Heart right ventricle (tissue), 16 donors: ENCODE measurements around the gene PACS2. TPM values are rescaled to one million over a fixed set of nuclear protein-coding genes. Genes with fewer than 3 reads are reported as not detected.

Source experiments
- ATAC-seq, 8 donors: fragments of 200-7000 bp; cut with Tn5 transposase; one replicate each; pipeline ENCODE4 v1.9.1; 2020; ENCODE audit warnings: mild to moderate bottlenecking in 8 of 8, moderate library complexity in 8 of 8, moderate number of reproducible peaks in 1 of 8
- DNase-seq, 2 donors: peaks; one replicate each; pipeline ENCODE4 v3.0.0-alpha.2; 2020
- H3K27ac ChIP-seq, 10 donors: fragments of 200-600 bp; sonication (generic) in 2 of 10; one replicate each; pipeline versions ENCODE4 v1.5.0 to v1.8.0; 2020 to 2022; ENCODE audit warnings: mild to moderate bottlenecking in 3 of 10
- H3K27me3 ChIP-seq, 7 donors: fragments of 200-600 bp; one replicate each; pipeline ENCODE4 v1.8.0; 2021 to 2022; ENCODE audit warnings: mild to moderate bottlenecking in 2 of 7
- H3K36me3 ChIP-seq, 9 donors: fragments of 200-600 bp; sonication (generic) in 1 of 9; one replicate each; pipeline versions ENCODE4 v1.5.0 to v1.8.0; 2020 to 2022; ENCODE audit warnings: mild to moderate bottlenecking in 2 of 9
- H3K4me1 ChIP-seq, 9 donors: fragments of 200-600 bp; sonication (generic) in 1 of 9; one replicate each; pipeline versions ENCODE4 v1.5.0 to v1.8.0; 2020 to 2022; ENCODE audit warnings: mild to moderate bottlenecking in 4 of 9
- H3K4me3 ChIP-seq, 10 donors: fragments of 200-600 bp; sonication (generic) in 2 of 10; one replicate each; pipeline versions ENCODE4 v1.5.0 to v1.8.0; 2020 to 2022; ENCODE audit warnings: mild to moderate bottlenecking in 7 of 10, moderate library complexity in 2 of 10
- H3K9me3 ChIP-seq, 11 donors: fragments of 200-600 bp in 10 of 11; sonication (generic) in 2 of 11; one replicate each; pipeline versions ENCODE4 v1.5.0 to v1.8.0; 2013 to 2022; ENCODE audit warnings: mild to moderate bottlenecking in 2 of 11, control low read depth in 1 of 11, moderate library complexity in 1 of 11
- WGBS, 2 donors: extraction: QIAGEN DNeasy Blood & Tissue Kit; methylation state at CpG; one replicate each; pipeline ENCODE4 v1.1.7; 2013; ENCODE audit warnings: inconsistent platforms in 1 of 2; 5-methylcytosine and 5-hydroxymethylcytosine counted together
- intact Hi-C, 10 donors: fragments of 100-400 bp; cut with DNase I; formaldehyde crosslinking; loops; one replicate each; pipeline versions ENCODE4 v1.11.1 to v1.14.2; 2022
- polyA plus RNA-seq, 2 donors: library from polyadenylated mRNA; stranded (reverse); fragments of 200-250 nt; gene quantifications; one replicate each; pipeline ENCODE4 v1.2.3, GENCODE V29; 2013
- total RNA-seq, 10 donors: library from RNA; stranded (reverse); fragmentation: NEBNext Ultra II Directional in 3 of 10; extraction: Animal tissue kit (Norgen Biotek cat#: 25700) in 3 of 10; gene quantifications; one replicate each; pipeline versions ENCODE4 v1.2.1 to v1.2.4, GENCODE V29; 2021 to 2023
- TF ChIP-seq, protein P1 (sequence below), 9 donors: fragments of 200-600 bp; sonication (generic) in 2 of 9; IDR thresholded peaks; one replicate each; pipeline versions ENCODE4 v1.5.0 to v1.8.0; 2021 to 2022; ENCODE audit warnings: antibody characterized with exemption in 9 of 9, mild to moderate bottlenecking in 5 of 9, moderate library complexity in 1 of 9
- donor health status: Arrhythmogenic right ventricular cardiomyopathy.
- donor health status: ischemic (EF 13 %, LVEDD 7.1; RV severe dilation, severe dysfunction).
- donor health status: healthy with polysubstance abuse.
- donor health status: DM: no; HTN: yes; CAD: no.
- donor health status: DM: no; HTN: no; CAD: no.
- donor health status: ischemic (EF 25% LVEDD 6.9; RV normal size, moderate dysfunction).
- donor health status: ischemic (EF 25% LVEDD 5.7; RV mildly dilated, moderate dysfunction).
- donor health status: healthy.
- donor health status: DM: yes; HTN: yes; CAD: no.
- donor health status: Ischemic cardiomyopathy.
- donor health status: ischemic (EF 35%, LVEDD 5.7; RV mildly dilated, moderate dysfunction).
- donor health status: nonischemic (EF 11% LVEDD 7.7; RV severe dilation, severe dysfunction).
- donor health status: DM: yes; HTN: yes; CAD: no.
- donor health status: PGD.
- donor health status: ischemic (EF 29% LVEDD 5.4; RV normal size, mild dysfunction).
- donor health status: nonischemic (EF 23%, LVEDD 6.1; RV moderate dilation, normal function).

Gene PACS2
- total and polyA plus RNA-seq, 12 donors = 41.8 to 123 (median 54.6) TPM

DNA sequence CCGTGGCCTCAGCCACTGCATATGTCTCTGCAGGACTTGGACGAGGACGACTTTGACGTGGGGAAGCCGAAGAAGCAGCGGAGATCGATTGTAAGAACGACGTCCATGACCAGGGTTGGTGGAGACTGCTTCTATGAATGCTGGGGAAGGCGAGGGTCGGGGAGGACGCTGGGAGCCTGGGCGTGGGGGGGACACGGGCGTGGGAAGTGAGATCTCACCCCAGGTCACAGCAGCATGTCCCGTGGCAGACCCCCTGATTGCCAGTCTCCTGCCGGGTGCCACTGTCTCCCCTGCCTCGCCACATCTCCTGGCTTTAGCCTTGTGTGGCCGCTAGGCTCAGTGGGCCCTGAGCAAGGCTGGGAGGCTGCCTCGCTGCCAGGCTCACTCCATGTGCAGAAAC lies 53.9 kb downstream of the PACS2 start:
- peaks cover 0 to 12% (median 0%) of the 10 kb centered on the region in 9 donors for H3K4me1 ChIP-seq
- H3K9me3 ChIP-seq = no peaks in the 10 kb centered on the region
- DNase-seq (no peak), ATAC-seq (no peak)
- WGBS, 2 donors = 95 to 96% methylated on average over 20 of the region's 20 CpGs
- no peaks in the 10 kb centered on the region for H3K27me3 ChIP-seq
- H3K27ac ChIP-seq = no peak overlapping the region
- no peak overlapping the region for H3K4me3 ChIP-seq
- H3K36me3 ChIP-seq = peaks cover 0 to 50% (median 4%) of the 10 kb centered on the region in 9 donors
- TF ChIP-seq, protein P1, sequence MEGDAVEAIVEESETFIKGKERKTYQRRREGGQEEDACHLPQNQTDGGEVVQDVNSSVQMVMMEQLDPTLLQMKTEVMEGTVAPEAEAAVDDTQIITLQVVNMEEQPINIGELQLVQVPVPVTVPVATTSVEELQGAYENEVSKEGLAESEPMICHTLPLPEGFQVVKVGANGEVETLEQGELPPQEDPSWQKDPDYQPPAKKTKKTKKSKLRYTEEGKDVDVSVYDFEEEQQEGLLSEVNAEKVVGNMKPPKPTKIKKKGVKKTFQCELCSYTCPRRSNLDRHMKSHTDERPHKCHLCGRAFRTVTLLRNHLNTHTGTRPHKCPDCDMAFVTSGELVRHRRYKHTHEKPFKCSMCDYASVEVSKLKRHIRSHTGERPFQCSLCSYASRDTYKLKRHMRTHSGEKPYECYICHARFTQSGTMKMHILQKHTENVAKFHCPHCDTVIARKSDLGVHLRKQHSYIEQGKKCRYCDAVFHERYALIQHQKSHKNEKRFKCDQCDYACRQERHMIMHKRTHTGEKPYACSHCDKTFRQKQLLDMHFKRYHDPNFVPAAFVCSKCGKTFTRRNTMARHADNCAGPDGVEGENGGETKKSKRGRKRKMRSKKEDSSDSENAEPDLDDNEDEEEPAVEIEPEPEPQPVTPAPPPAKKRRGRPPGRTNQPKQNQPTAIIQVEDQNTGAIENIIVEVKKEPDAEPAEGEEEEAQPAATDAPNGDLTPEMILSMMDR (IDR thresholded peaks at IDR 0.05) = no peak
- intact Hi-C loops = loop anchor here in 1 of 10 donors (5.0 kb wide), 1 partner anchor 159 kb away; the partner anchor contains the start of gene TMEM121

DNA sequence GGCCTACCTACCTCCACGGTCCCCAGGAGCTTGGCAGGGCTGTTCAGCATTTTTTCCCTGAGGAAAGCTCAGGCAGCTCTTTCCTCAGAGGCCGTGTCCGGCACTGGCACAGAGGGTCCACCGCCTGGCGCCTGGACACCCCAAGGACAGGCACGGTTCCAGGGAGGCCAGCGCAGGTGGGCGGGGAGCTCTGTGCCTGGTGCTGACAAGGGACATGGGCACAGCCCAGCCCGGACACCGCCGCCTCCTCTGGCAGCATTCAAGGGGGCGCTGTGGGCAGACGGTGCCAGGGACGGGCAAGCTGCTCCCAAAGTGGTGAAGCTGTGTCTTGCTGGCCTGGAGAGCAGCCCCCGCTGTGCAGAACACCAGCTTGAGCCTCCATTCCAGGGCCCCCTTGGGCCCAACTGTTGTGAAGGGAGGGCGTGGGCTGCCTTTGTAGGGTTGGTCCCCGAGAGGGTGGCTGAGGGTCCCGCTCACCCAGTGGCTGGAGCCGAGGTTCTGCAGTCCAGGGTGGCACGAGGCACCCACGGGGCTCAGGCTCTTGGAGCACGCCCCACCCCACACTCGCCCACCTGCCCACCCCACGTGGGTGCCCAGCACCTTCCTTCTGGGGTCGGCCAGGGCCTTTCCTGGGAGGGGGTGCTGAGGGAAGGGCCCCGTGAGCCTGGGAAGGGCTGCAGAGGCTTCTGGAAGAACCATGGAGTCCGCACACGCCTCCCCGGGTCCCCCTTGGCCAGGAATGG lies 54.5 kb downstream of the PACS2 start:
- intact Hi-C loops = loop anchor here in 1 of 10 donors (5.0 kb wide), 1 partner anchor 158 kb away; the partner anchor contains the start of gene TMEM121
- H3K4me1 ChIP-seq = peaks cover 0 to 12% (median 0%) of the 10 kb centered on the region in 9 donors
- H3K36me3 ChIP-seq = peaks cover 0 to 50% (median 4%) of the 10 kb centered on the region in 9 donors
- H3K4me3 ChIP-seq = no peak overlapping the region
- ATAC-seq (peak in 1 of 8 donors; percentile 23), DNase-seq (peak in 1 of 2 donors; percentile 16)
- H3K9me3 ChIP-seq = no peaks in the 10 kb centered on the region
- no peaks in the 10 kb centered on the region for H3K27me3 ChIP-seq
- no peak overlapping the region for H3K27ac ChIP-seq
- 93 to 94% methylated on average over 29 of the region's 29 CpGs for WGBS, 2 donors
- TF ChIP-seq, protein P1 (IDR thresholded peaks at IDR 0.05) = no peak

DNA sequence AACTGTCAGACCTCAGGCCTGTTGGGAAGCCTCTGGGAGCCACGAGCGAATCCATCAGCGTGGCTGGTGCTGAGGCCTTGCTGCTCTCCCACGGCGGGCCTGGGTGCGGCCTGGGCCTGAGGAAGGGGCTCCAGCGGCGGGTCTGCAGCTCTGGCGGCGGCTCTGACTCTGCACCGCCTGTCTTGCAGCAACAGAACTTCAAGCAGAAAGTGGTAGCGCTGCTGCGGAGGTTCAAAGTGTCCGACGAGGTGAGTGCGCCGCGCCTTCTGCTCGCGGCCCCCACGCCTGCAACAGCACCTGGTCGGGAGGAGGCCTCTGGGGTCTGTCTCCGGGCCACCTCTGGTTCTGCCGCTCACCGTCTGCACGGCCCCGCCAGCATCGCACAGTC lies 55.1 kb downstream of the PACS2 start:
- peak in 1 of 8 donors; percentile 3 for ATAC-seq
- WGBS, 2 donors = 95 to 97% methylated on average over 28 of the region's 28 CpGs
- intact Hi-C loops = loop anchor here (2.0 to 10.0 kb wide), 12 partner anchors 43 to 159 kb away; partner anchors contain the start of genes TMEM121 (in 6 of the 10), TEDC1 (in 3 of the 10) and CRIP1 (in 1 of the 10)
- peak in 1 of 2 donors; percentile 13 for DNase-seq
- Histone ChIP-seq H3K27me3 (no peaks in the 10 kb centered on the region), H3K4me3 (no peak overlapping the region), H3K4me1 (peaks cover 0 to 9% (median 0%) of the 10 kb centered on the region in 9 donors), H3K9me3 (no peaks in the 10 kb centered on the region), H3K27ac (no peak overlapping the region), H3K36me3 (peaks cover 0 to 50% (median 4%) of the 10 kb centered on the region in 9 donors)
- TF ChIP-seq, protein P1 (IDR thresholded peaks at IDR 0.05) = no peak

GRCh38 chr14:105374389-105374788 lies 59.8 kb downstream of the PACS2 start:
- H3K4me1 ChIP-seq = peaks cover 0 to 13% (median 0%) of the 10 kb centered on the region in 9 donors
- DNase-seq (no peak), ATAC-seq (no peak)
- intact Hi-C loops = loop anchor here in 7 of 10 donors (5.0 to 10.0 kb wide), 7 partner anchors 38 to 153 kb away; partner anchors contain the start of genes TMEM121 (in 3 of the 7) and TEDC1 (in 1 of the 7)
- H3K36me3 ChIP-seq = peaks cover 0 to 23% (median 4%) of the 10 kb centered on the region in 9 donors
- TF ChIP-seq, protein P1 (IDR thresholded peaks at IDR 0.05) = no peak
- no peak overlapping the region for H3K4me3 ChIP-seq
- no peaks in the 10 kb centered on the region for H3K9me3 ChIP-seq
- no peak overlapping the region for H3K27ac ChIP-seq
- no peaks in the 10 kb centered on the region for H3K27me3 ChIP-seq
- 89 to 90% methylated on average over 11 of the region's 11 CpGs for WGBS, 2 donors
